HL-60 (cell line): Measurements from ENCODE around the gene KCTD16.

Experiments
- DNase-seq, 2 experiments: peaks; one replicate each; pipeline ENCODE4 v3.0.0-alpha.2; 2010 to 2020; ENCODE audit warnings: low read depth in 1 of 2, low spot score in 1 of 2
- H3K27ac ChIP-seq: fragments of 250-450 bp; sonication (Bioruptor Pico); replicated peaks from 2 replicates; pipeline ENCODE4 v1.5.1; 2020; ENCODE audit warnings: mild to moderate bottlenecking, moderate library complexity
- H3K27me3 ChIP-seq: fragments of 250-450 bp; sonication (Bioruptor Pico); 2 replicates; pipeline ENCODE4 v1.5.1; 2021; ENCODE audit warnings: mild to moderate bottlenecking, moderate library complexity; ENCODE audit not compliant: insufficient read depth, poor library complexity, severe bottlenecking
- H3K4me3 ChIP-seq: replicated peaks from 2 replicates; pipeline ENCODE4 v1.5.1; 2011; ENCODE audit warnings: mild to moderate bottlenecking, control low read depth, low read length; ENCODE audit not compliant: insufficient read depth
- GABPA ChIP-seq: IDR thresholded peaks from 2 replicates; pipeline ENCODE4 v1.6.1; 2012; ENCODE audit warnings: low read depth
- POLR2AphosphoS5 ChIP-seq: IDR thresholded peaks from 2 replicates; pipeline ENCODE4 v1.6.1; 2012; ENCODE audit warnings: low read depth
- REST ChIP-seq: IDR thresholded peaks from 2 replicates; pipeline ENCODE4 v1.6.1; 2012; ENCODE audit warnings: low read depth; ENCODE audit not compliant: insufficient replicate concordance
- SPI1 ChIP-seq: IDR thresholded peaks from 2 replicates; pipeline ENCODE4 v1.6.1; 2012; ENCODE audit warnings: low read depth, mild to moderate bottlenecking, borderline replicate concordance
- TF ChIP-seq, protein P1 (sequence below): IDR thresholded peaks from one replicate; pipeline ENCODE4 v1.5.1; 2011; ENCODE audit warnings: low read length, control low read depth, inconsistent platforms; ENCODE audit not compliant: insufficient read depth

KCTD16 gene

GRCh38 chr5:144156767-144157171, 13.9 kb upstream of the KCTD16 start:
- Histone ChIP-seq H3K4me3 (no peak overlapping the region), H3K27me3 (no peaks in the 10 kb centered on the region), H3K27ac (no peak overlapping the region)
- TF ChIP-seq POLR2AphosphoS5 (no peak), REST (no peak), GABPA (no peak), SPI1 (no peak)
- TF ChIP-seq, protein P1, sequence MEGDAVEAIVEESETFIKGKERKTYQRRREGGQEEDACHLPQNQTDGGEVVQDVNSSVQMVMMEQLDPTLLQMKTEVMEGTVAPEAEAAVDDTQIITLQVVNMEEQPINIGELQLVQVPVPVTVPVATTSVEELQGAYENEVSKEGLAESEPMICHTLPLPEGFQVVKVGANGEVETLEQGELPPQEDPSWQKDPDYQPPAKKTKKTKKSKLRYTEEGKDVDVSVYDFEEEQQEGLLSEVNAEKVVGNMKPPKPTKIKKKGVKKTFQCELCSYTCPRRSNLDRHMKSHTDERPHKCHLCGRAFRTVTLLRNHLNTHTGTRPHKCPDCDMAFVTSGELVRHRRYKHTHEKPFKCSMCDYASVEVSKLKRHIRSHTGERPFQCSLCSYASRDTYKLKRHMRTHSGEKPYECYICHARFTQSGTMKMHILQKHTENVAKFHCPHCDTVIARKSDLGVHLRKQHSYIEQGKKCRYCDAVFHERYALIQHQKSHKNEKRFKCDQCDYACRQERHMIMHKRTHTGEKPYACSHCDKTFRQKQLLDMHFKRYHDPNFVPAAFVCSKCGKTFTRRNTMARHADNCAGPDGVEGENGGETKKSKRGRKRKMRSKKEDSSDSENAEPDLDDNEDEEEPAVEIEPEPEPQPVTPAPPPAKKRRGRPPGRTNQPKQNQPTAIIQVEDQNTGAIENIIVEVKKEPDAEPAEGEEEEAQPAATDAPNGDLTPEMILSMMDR, result no peak
- DNase-seq, result no peak

- no peak overlapping the region for H3K4me3 ChIP-seq
- H3K27ac ChIP-seq, result no peak overlapping the region
- H3K27me3 ChIP-seq, result no peaks in the 10 kb centered on the region
- no peak for DNase-seq
- no peak for TF ChIP-seq SPI1
- TF ChIP-seq REST, result no peak
- TF ChIP-seq POLR2AphosphoS5, result no peak
- no peak for TF ChIP-seq GABPA
- TF ChIP-seq, protein P1, result no peak
Measured at GRCh38 chr5:144162686-144163085, 8.0 kb upstream of the KCTD16 start.

GRCh38 chr5:144166696-144167095, 4.0 kb upstream of the KCTD16 start:
- no peak overlapping the region for H3K4me3 ChIP-seq
- H3K27ac ChIP-seq, result no peak overlapping the region
- TF ChIP-seq, protein P1, result no peak
- TF ChIP-seq REST (no peak), SPI1 (no peak), POLR2AphosphoS5 (no peak), GABPA (no peak)

More at GRCh38 chr5:144166696-144167095, 4.0 kb upstream of the KCTD16 start:
- H3K27me3 ChIP-seq, result no peaks in the 10 kb centered on the region
- no peak for DNase-seq
